GM12892 (cell line): ENCODE results near the gene ST6GALNAC4.

ENCODE experiments used
- POLR2A ChIP-seq: IDR thresholded peaks from 2 replicates; pipeline ENCODE4 v1.6.1; 2011; ENCODE audit warnings: low read depth, low read length, control low read depth
- POLR2AphosphoS5 ChIP-seq: IDR thresholded peaks from 2 replicates; pipeline ENCODE4 v1.6.1; 2011; ENCODE audit warnings: low read depth, low read length, control low read depth

GRCh38 chr9:127923046-127923445 is 6.2 kb upstream of the ST6GALNAC4 start:
- TF ChIP-seq POLR2A (no peak), POLR2AphosphoS5 (no peak)
